ENCODE results near the gene RGR. TPM values are rescaled to one million over a fixed set of nuclear protein-coding genes. Genes with fewer than 3 reads are reported as not detected.
A peak's percentile ranks its signal among the peaks of the same experiment; 100 is the strongest.

Gene RGR
- polyA plus RNA-seq (2013): not detected

- Histone ChIP-seq H3K27ac (ENCODE audit: insufficient read depth in 1 of 2, low read depth in 1 of 2, low read length in 2 of 2, poor library complexity in 1 of 2, severe bottlenecking in 2 of 2) (no peak within 1 kb of the TSS), H3K9me3 (ENCODE audit: control extremely low read depth in 1 of 5, control insufficient read depth in 4 of 5, insufficient read depth in 2 of 5, low read depth in 1 of 5, low read length in 4 of 5) (no peaks in the 10 kb centered on the region), H3K4me1 (ENCODE audit: control extremely low read depth in 1 of 4, control insufficient read depth in 4 of 4, insufficient read depth in 4 of 4, low read length in 3 of 4) (no peaks in the 10 kb centered on the region), H3K36me3 (ENCODE audit: control insufficient read depth in 4 of 4, insufficient read depth in 4 of 4, low read length in 3 of 4) (no peaks in the 10 kb centered on the region), H3K4me3 (ENCODE audit: control insufficient read depth in 1 of 7, extremely low read depth in 1 of 7, insufficient read depth in 4 of 7, low read depth in 2 of 7, low read length in 6 of 7) (no peak within 1 kb of the TSS), H3K27me3 (replicated peaks in 2 of 5; ENCODE audit: control insufficient read depth in 4 of 5, insufficient read depth in 5 of 5, low read length in 4 of 5) (peaks cover 0 to 10% (median 4%) of the 10 kb centered on the region in 5 experiments)
- CTCF ChIA-PET: no interaction called here
- no peak for DNase-seq
- POLR2A ChIA-PET: no interaction called here
- 90% methylated on average over 8 of the region's 9 CpGs for WGBS (ENCODE audit: insufficient coverage)
Measured at GRCh38 chr10:84244651-84245270, at the start of gene RGR. Gene RGR, plus strand, starts transcription at chr10:84245053. Its CDS starts 38 bp downstream, at chr10:84245091.

- POLR2A ChIA-PET: no interaction called here
- WGBS (ENCODE audit: insufficient coverage): 24% methylated on average over 4 of the region's 4 CpGs
- peaks cover 0 to 16% (median 12%) of the 10 kb centered on the region in 4 experiments for H3K4me1 ChIP-seq (ENCODE audit: control extremely low read depth in 1 of 4, control insufficient read depth in 4 of 4, insufficient read depth in 4 of 4, low read length in 3 of 4)
- CTCF ChIA-PET: interaction anchor here (1.6 to 3.5 kb wide), 2 partner anchors 9 to 56 kb away, joined by 3 to 14 read pairs; no protein-coding TSS in a partner anchor
- peaks cover 5 to 81% (median 37%) of the 10 kb centered on the region in 5 experiments for H3K27me3 ChIP-seq (replicated peaks in 2 of 5; ENCODE audit: control insufficient read depth in 4 of 5, insufficient read depth in 5 of 5, low read length in 4 of 5)
- no peaks in the 10 kb centered on the region for H3K9me3 ChIP-seq (ENCODE audit: control extremely low read depth in 1 of 5, control insufficient read depth in 4 of 5, insufficient read depth in 2 of 5, low read depth in 1 of 5, low read length in 4 of 5)
- peak in 2 of 3 donors; percentile 35 to 46 for DNase-seq
- no peaks in the 10 kb centered on the region for H3K36me3 ChIP-seq (ENCODE audit: control insufficient read depth in 4 of 4, insufficient read depth in 4 of 4, low read length in 3 of 4)
- no peak overlapping the region for H3K4me3 ChIP-seq (ENCODE audit: control insufficient read depth in 1 of 7, extremely low read depth in 1 of 7, insufficient read depth in 4 of 7, low read depth in 2 of 7, low read length in 6 of 7)
- H3K27ac ChIP-seq (ENCODE audit: insufficient read depth in 1 of 2, low read depth in 1 of 2, low read length in 2 of 2, poor library complexity in 1 of 2, severe bottlenecking in 2 of 2): no peak overlapping the region
Measured at GRCh38 chr10:84196083-84196482, 48.8 kb upstream of the RGR start.

- CTCF ChIA-PET: interaction anchor here (1.2 to 1.6 kb wide), 2 partner anchors 10 to 57 kb away, joined by 3 read pairs; no protein-coding TSS in a partner anchor
- Histone ChIP-seq H3K27ac (ENCODE audit: insufficient read depth in 1 of 2, low read depth in 1 of 2, low read length in 2 of 2, poor library complexity in 1 of 2, severe bottlenecking in 2 of 2) (no peak overlapping the region), H3K9me3 (ENCODE audit: control extremely low read depth in 1 of 5, control insufficient read depth in 4 of 5, insufficient read depth in 2 of 5, low read depth in 1 of 5, low read length in 4 of 5) (no peaks in the 10 kb centered on the region), H3K4me3 (ENCODE audit: control insufficient read depth in 1 of 7, extremely low read depth in 1 of 7, insufficient read depth in 4 of 7, low read depth in 2 of 7, low read length in 6 of 7) (no peak overlapping the region), H3K4me1 (ENCODE audit: control extremely low read depth in 1 of 4, control insufficient read depth in 4 of 4, insufficient read depth in 4 of 4, low read length in 3 of 4) (peaks cover 0 to 16% (median 12%) of the 10 kb centered on the region in 4 experiments), H3K27me3 (replicated peaks in 2 of 5; ENCODE audit: control insufficient read depth in 4 of 5, insufficient read depth in 5 of 5, low read length in 4 of 5) (peaks cover 5 to 77% (median 33%) of the 10 kb centered on the region in 5 experiments), H3K36me3 (ENCODE audit: control insufficient read depth in 4 of 4, insufficient read depth in 4 of 4, low read length in 3 of 4) (no peaks in the 10 kb centered on the region)
- no peak for DNase-seq
- POLR2A ChIA-PET: interaction anchor here (0.6 kb wide), 1 partner anchor 12 kb away, joined by 3 read pairs; no protein-coding TSS in a partner anchor
- 83% methylated on average over 3 of the region's 5 CpGs for WGBS (ENCODE audit: insufficient coverage)
Measured at GRCh38 chr10:84196941-84197340, 47.9 kb upstream of the RGR start.

GRCh38 chr10:84197643-84198042 lies 47.2 kb upstream of the RGR start:
- no peak overlapping the region for H3K4me3 ChIP-seq (ENCODE audit: control insufficient read depth in 1 of 7, extremely low read depth in 1 of 7, insufficient read depth in 4 of 7, low read depth in 2 of 7, low read length in 6 of 7)
- POLR2A ChIA-PET: no interaction called here
- no peaks in the 10 kb centered on the region for H3K9me3 ChIP-seq (ENCODE audit: control extremely low read depth in 1 of 5, control insufficient read depth in 4 of 5, insufficient read depth in 2 of 5, low read depth in 1 of 5, low read length in 4 of 5)
- H3K27ac ChIP-seq (ENCODE audit: insufficient read depth in 1 of 2, low read depth in 1 of 2, low read length in 2 of 2, poor library complexity in 1 of 2, severe bottlenecking in 2 of 2): no peak overlapping the region
- H3K36me3 ChIP-seq (ENCODE audit: control insufficient read depth in 4 of 4, insufficient read depth in 4 of 4, low read length in 3 of 4): no peaks in the 10 kb centered on the region
- H3K4me1 ChIP-seq (ENCODE audit: control extremely low read depth in 1 of 4, control insufficient read depth in 4 of 4, insufficient read depth in 4 of 4, low read length in 3 of 4): peaks cover 0 to 16% (median 12%) of the 10 kb centered on the region in 4 experiments
- DNase-seq: no peak
- WGBS (ENCODE audit: insufficient coverage): 96% methylated on average over 5 of the region's 5 CpGs
- peaks cover 5 to 71% (median 33%) of the 10 kb centered on the region in 5 experiments for H3K27me3 ChIP-seq (replicated peaks in 2 of 5; ENCODE audit: control insufficient read depth in 4 of 5, insufficient read depth in 5 of 5, low read length in 4 of 5)
- CTCF ChIA-PET: interaction anchor here (1.2 kb wide), 1 partner anchor 10 kb away, joined by 3 read pairs; no protein-coding TSS in a partner anchor

- Histone ChIP-seq H3K4me1 (ENCODE audit: control extremely low read depth in 1 of 4, control insufficient read depth in 4 of 4, insufficient read depth in 4 of 4, low read length in 3 of 4) (peaks cover 0 to 16% (median 12%) of the 10 kb centered on the region in 4 experiments), H3K9me3 (ENCODE audit: control extremely low read depth in 1 of 5, control insufficient read depth in 4 of 5, insufficient read depth in 2 of 5, low read depth in 1 of 5, low read length in 4 of 5) (no peaks in the 10 kb centered on the region), H3K27ac (ENCODE audit: insufficient read depth in 1 of 2, low read depth in 1 of 2, low read length in 2 of 2, poor library complexity in 1 of 2, severe bottlenecking in 2 of 2) (no peak overlapping the region), H3K36me3 (ENCODE audit: control insufficient read depth in 4 of 4, insufficient read depth in 4 of 4, low read length in 3 of 4) (no peaks in the 10 kb centered on the region), H3K4me3 (ENCODE audit: control insufficient read depth in 1 of 7, extremely low read depth in 1 of 7, insufficient read depth in 4 of 7, low read depth in 2 of 7, low read length in 6 of 7) (no peak overlapping the region), H3K27me3 (replicated peaks in 2 of 5; ENCODE audit: control insufficient read depth in 4 of 5, insufficient read depth in 5 of 5, low read length in 4 of 5) (peaks cover 4 to 64% (median 33%) of the 10 kb centered on the region in 5 experiments)
- DNase-seq: no peak
- ChIA-PET POLR2A (no interaction called here), CTCF (interaction anchor here (1.2 kb wide), 1 partner anchor 9 kb away, joined by 3 read pairs; no protein-coding TSS in a partner anchor)
- 91% methylated on average over 7 of the region's 7 CpGs for WGBS (ENCODE audit: insufficient coverage)
Measured at GRCh38 chr10:84198206-84198915, 46.5 kb upstream of the RGR start.

GRCh38 chr10:84200537-84201243 lies 44.2 kb upstream of the RGR start:
- H3K4me1 ChIP-seq (ENCODE audit: control extremely low read depth in 1 of 4, control insufficient read depth in 4 of 4, insufficient read depth in 4 of 4, low read length in 3 of 4): no peaks in the 10 kb centered on the region
- ChIA-PET CTCF (interaction anchor here (0.7 to 3.3 kb wide), 3 partner anchors 9 to 53 kb away, joined by 3 to 19 read pairs (median 5); no protein-coding TSS in a partner anchor), POLR2A (no interaction called here)
- H3K4me3 ChIP-seq (ENCODE audit: control insufficient read depth in 1 of 7, extremely low read depth in 1 of 7, insufficient read depth in 4 of 7, low read depth in 2 of 7, low read length in 6 of 7): no peak overlapping the region
- no peak overlapping the region for H3K27ac ChIP-seq (ENCODE audit: insufficient read depth in 1 of 2, low read depth in 1 of 2, low read length in 2 of 2, poor library complexity in 1 of 2, severe bottlenecking in 2 of 2)
- no peak for DNase-seq
- 89% methylated on average over 10 of the region's 11 CpGs for WGBS (ENCODE audit: insufficient coverage)
- peaks cover 0 to 41% (median 19%) of the 10 kb centered on the region in 5 experiments for H3K27me3 ChIP-seq (replicated peaks in 2 of 5; ENCODE audit: control insufficient read depth in 4 of 5, insufficient read depth in 5 of 5, low read length in 4 of 5)
- no peaks in the 10 kb centered on the region for H3K36me3 ChIP-seq (ENCODE audit: control insufficient read depth in 4 of 4, insufficient read depth in 4 of 4, low read length in 3 of 4)
- no peaks in the 10 kb centered on the region for H3K9me3 ChIP-seq (ENCODE audit: control extremely low read depth in 1 of 5, control insufficient read depth in 4 of 5, insufficient read depth in 2 of 5, low read depth in 1 of 5, low read length in 4 of 5)
